NB4 (cell line): Measurements from ENCODE around the gene CDH12.
"Not testable (repeated sequence)": the region's sequence is repeated elsewhere in the genome, so short reads cannot be mapped to it uniquely, and the experiment has no call there.

Experiments used
- DNase-seq: peaks from one replicate; pipeline ENCODE4 v3.0.0; 2010; ENCODE audit warnings: low read depth
- H3K4me3 ChIP-seq: one replicate; pipeline ENCODE4 v1.5.1; 2011; ENCODE audit warnings: mild to moderate bottlenecking, low read depth, low read length, moderate library complexity
- CTCF ChIP-seq: IDR thresholded peaks from one replicate; pipeline ENCODE4 v1.5.1; 2012; ENCODE audit warnings: low read depth, low read length
- MAX ChIP-seq: IDR thresholded peaks from 2 replicates; pipeline ENCODE4 v1.6.1; 2011; ENCODE audit warnings: low read depth, low read length
- MYC ChIP-seq: IDR thresholded peaks from 2 replicates; pipeline ENCODE4 v1.6.1; 2011; ENCODE audit warnings: low read depth, low read length
- POLR2A ChIP-seq: IDR thresholded peaks from 2 replicates; pipeline ENCODE4 v1.6.1; 2011; ENCODE audit warnings: mild to moderate bottlenecking; ENCODE audit not compliant: insufficient read length; ENCODE audit errors: extremely low read depth

The CDH12 gene

GRCh38 chr5:22539762-22540161, 313.4 kb downstream of the CDH12 start:
- H3K4me3 ChIP-seq, result no peak overlapping the region
- no peak for DNase-seq
- TF ChIP-seq CTCF (no peak), MYC (no peak), POLR2A (no peak), MAX (no peak)

GRCh38 chr5:22531986-22532385, 321.2 kb downstream of the CDH12 start:
- TF ChIP-seq POLR2A, result no peak
- TF ChIP-seq MYC, result no peak
- TF ChIP-seq CTCF, result no peak
- no peak for TF ChIP-seq MAX
- no peak for DNase-seq

GRCh38 chr5:22521521-22521920, 331.6 kb downstream of the CDH12 start:
- TF ChIP-seq POLR2A (no peak), MAX (no peak), MYC (no peak), CTCF (no peak)
- H3K4me3 ChIP-seq, result no peak overlapping the region
- peak; percentile 2 for DNase-seq

More at GRCh38 chr5:22531986-22532385, 321.2 kb downstream of the CDH12 start:
- H3K4me3 ChIP-seq, result no peak overlapping the region

GRCh38 chr5:22516497-22516896, 336.6 kb downstream of the CDH12 start:
- not testable (repeated sequence) for DNase-seq, H3K4me3 ChIP-seq

- no peak overlapping the region for H3K4me3 ChIP-seq
- DNase-seq, result no peak
- no peak for TF ChIP-seq MYC
Observed at GRCh38 chr5:22514231-22514630, 338.9 kb downstream of the CDH12 start.

- no peak for TF ChIP-seq MAX
- no peak for TF ChIP-seq POLR2A
- no peak for TF ChIP-seq CTCF
- TF ChIP-seq MYC, result no peak
- no peak overlapping the region for H3K4me3 ChIP-seq
- no peak for DNase-seq
Observed at GRCh38 chr5:22505891-22506290, 347.3 kb downstream of the CDH12 start.

- no peak for DNase-seq
- H3K4me3 ChIP-seq, result no peak overlapping the region
- TF ChIP-seq POLR2A, result no peak
- no peak for TF ChIP-seq CTCF
Observed at GRCh38 chr5:22504411-22504810, 348.7 kb downstream of the CDH12 start.
